GM12878 (cell line): ENCODE data around the gene ACTL8.

Experiments
- CTCF ChIP-seq, 3 experiments: IDR thresholded peaks in 2 of 3; conservative IDR thresholded peaks in 1 of 3; 2 replicates each; pipeline ENCODE4 v1.5.1; 2011; ENCODE audit warnings: low read depth in 3 of 3, low read length in 3 of 3, mild to moderate bottlenecking in 3 of 3, control low read depth in 2 of 3, moderate library complexity in 2 of 3, inconsistent platforms in 1 of 3, mixed read lengths in 1 of 3; ENCODE audit not compliant: control insufficient read depth in 2 of 3, insufficient read depth in 1 of 3; ENCODE audit errors: extremely low read depth in 1 of 3
- POLR2A ChIP-seq: IDR thresholded peaks from 2 replicates; pipeline ENCODE4 v1.6.1; 2011; ENCODE audit warnings: low read depth, mild to moderate bottlenecking, low read length

GRCh38 chr1:17717594-17718535, 37.3 kb upstream of the ACTL8 start:
- TF ChIP-seq CTCF (IDR thresholded peaks at IDR 0.05 in 2 of 3, conservative IDR thresholded peaks at IDR 0.05 in 1 of 3; ENCODE audit: control insufficient read depth in 2 of 3, extremely low read depth in 1 of 3, insufficient read depth in 1 of 3, low read depth in 3 of 3, low read length in 3 of 3) (no peak), POLR2A (no peak)
